ENCODE results near the gene VKORC1.

VKORC1 gene

GRCh38 chr16:31130336-31130891 is 35.8 kb upstream of the VKORC1 start:
- DNase-seq (ENCODE audit: low read depth, low spot score), result no peak

- DNase-seq (ENCODE audit: low read depth, low spot score), result no peak
Observed at GRCh38 chr16:31129568-31130335, 35.2 kb upstream of the VKORC1 start.

GRCh38 chr16:31128711-31129567 is 34.3 kb upstream of the VKORC1 start:
- no peak for DNase-seq (ENCODE audit: low read depth, low spot score)

GRCh38 chr16:31127182-31127581 is 32.6 kb upstream of the VKORC1 start:
- no peak for DNase-seq (ENCODE audit: low read depth, low spot score)

GRCh38 chr16:31125844-31126243 is 31.2 kb upstream of the VKORC1 start:
- no peak for DNase-seq (ENCODE audit: low read depth, low spot score)

GRCh38 chr16:31120129-31120528 is 25.5 kb upstream of the VKORC1 start:
- no peak for DNase-seq (ENCODE audit: low read depth, low spot score)

- DNase-seq (ENCODE audit: low read depth, low spot score), result no peak
Observed at GRCh38 chr16:31118223-31119155, 23.9 kb upstream of the VKORC1 start.

- peak; percentile 96 for DNase-seq (ENCODE audit: low read depth, low spot score)
Observed at GRCh38 chr16:31117384-31118222, 23.0 kb upstream of the VKORC1 start, which contains the start of gene KAT8. Gene KAT8, plus strand, starts transcription at chr16:31117664. Its CDS starts 18 bp downstream, at chr16:31117682.

GRCh38 chr16:31114468-31114867 is 19.9 kb upstream of the VKORC1 start:
- DNase-seq (ENCODE audit: low read depth, low spot score), result no peak

- no peak for DNase-seq (ENCODE audit: low read depth, low spot score)
Observed at GRCh38 chr16:31113121-31114120, 18.8 kb upstream of the VKORC1 start.

GRCh38 chr16:31112711-31113110 is 18.1 kb upstream of the VKORC1 start:
- DNase-seq (ENCODE audit: low read depth, low spot score), result no peak

GRCh38 chr16:31111881-31112466 is 17.4 kb upstream of the VKORC1 start:
- no peak for DNase-seq (ENCODE audit: low read depth, low spot score)

- no peak for DNase-seq (ENCODE audit: low read depth, low spot score)
Observed at GRCh38 chr16:31110106-31111034, 15.8 kb upstream of the VKORC1 start.

- no peak for DNase-seq (ENCODE audit: low read depth, low spot score)
Observed at GRCh38 chr16:31109622-31110021, 15.0 kb upstream of the VKORC1 start.

- DNase-seq (ENCODE audit: low read depth, low spot score), result no peak
Observed at GRCh38 chr16:31108794-31109558, 14.4 kb upstream of the VKORC1 start.

- DNase-seq (ENCODE audit: low read depth, low spot score), result no peak
Observed at GRCh38 chr16:31108035-31108793, 13.6 kb upstream of the VKORC1 start, which contains the start of gene BCKDK. Gene BCKDK, plus strand, starts transcription at chr16:31108386. Its CDS starts 838 bp downstream, at chr16:31109224.

Data from smooth muscle cell of the brain vasculature (primary cell).